T-helper 1 cell (primary cell): Measurements from ENCODE around the gene ANKRD18A.
A peak's percentile ranks its signal among the peaks of the same experiment; 100 is the strongest.

Experiments
- DNase-seq, 5 donors: peaks; one replicate each; pipeline ENCODE4 v3.0.0-alpha.2; 2012 to 2020
- total RNA-seq, 4 donors: gene quantifications; one replicate each; lab custom pipeline; 2026; lab: John Stamatoyannopoulos, UW

ANKRD18A gene
- 6.2 to 24.3 (median 14.7) reads per million in 4 donors for total RNA-seq

DNA sequence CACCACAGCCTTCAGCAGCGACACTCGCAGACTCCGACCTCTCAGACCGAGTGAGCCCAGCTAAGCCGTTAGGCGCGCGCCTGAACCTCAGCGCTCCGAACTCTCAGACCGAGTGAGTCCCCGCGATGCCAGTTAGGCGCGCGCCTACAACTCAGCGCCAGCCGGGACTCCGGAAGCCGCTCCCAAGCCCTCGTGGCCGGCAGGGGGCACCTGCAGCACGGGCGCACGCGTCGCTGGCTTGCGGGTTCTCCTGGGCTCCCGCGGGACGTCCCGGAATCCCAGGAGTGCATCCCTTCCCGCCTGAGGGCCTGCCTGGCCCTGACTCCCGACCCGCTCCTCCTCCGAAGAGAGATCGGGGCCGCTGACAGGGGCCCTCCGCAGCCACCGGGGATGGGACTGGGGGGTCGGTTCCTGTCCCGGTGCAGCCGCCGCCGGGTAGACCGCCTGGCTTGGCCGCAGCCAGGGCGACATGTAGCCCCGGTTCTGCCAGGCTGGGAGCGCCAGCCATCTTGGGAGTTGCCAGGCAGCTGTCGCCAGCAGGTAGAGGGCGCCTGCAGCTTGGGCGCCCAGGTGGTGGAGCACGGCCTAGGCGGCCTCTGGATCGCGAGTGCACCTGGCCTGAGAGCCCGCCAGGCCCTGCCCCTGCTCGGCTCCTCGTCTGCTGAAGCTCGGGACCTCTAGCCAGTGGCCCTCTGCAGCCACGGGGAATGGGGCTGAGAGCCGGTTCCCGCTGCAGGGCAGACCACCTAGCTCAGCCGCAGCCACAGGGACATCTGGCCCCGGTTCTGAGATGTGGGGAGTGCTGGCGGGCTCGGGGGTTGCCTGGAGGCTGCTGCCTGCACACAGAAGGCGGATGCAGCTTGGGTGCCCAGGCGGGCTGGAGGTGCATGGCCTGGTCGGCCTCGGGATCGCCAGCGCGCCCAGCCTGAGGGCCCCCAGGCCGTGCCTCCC lies at the start of gene ANKRD18A:
Gene ANKRD18A, minus strand, starts transcription at position 114 of the 951 bp plus-strand sequence. CDS start 311 bp downstream, outside the sequence.
- peak; percentile 23 to 65 (median 63) for DNase-seq

DNA sequence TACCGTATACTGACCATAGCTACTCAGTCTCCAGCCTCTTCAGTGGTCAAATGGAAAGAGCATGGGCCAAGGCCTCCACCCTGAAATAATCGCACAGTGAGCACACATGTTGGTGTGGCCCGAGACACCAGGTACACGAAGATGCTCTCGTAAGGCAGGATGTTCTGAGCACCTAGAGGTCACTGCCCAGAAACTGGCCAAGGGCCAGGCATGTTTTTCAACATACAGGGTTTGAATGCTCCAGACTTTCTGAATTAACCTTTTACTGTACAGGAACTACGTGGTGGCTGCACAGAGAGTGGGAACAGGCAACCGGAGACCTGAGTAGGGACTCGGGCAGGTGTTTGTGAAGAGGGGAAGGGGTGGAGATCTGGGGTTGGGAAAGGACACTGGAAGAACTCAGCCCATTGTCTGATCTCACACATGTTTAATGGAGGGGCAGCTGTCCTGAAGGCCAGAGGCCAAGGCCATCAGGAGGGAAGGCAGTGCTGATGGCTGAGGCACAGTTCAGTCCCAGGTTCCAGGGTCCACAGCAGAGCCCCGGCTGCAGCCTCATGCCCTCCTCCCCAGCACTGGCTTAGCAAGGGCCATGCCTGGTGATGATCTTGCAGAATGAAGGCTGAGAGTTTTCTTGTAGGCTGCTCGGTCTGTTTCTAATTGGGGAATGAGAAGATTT lies 48.5 kb upstream of the ANKRD18A start:
- DNase-seq: no peak

DNA sequence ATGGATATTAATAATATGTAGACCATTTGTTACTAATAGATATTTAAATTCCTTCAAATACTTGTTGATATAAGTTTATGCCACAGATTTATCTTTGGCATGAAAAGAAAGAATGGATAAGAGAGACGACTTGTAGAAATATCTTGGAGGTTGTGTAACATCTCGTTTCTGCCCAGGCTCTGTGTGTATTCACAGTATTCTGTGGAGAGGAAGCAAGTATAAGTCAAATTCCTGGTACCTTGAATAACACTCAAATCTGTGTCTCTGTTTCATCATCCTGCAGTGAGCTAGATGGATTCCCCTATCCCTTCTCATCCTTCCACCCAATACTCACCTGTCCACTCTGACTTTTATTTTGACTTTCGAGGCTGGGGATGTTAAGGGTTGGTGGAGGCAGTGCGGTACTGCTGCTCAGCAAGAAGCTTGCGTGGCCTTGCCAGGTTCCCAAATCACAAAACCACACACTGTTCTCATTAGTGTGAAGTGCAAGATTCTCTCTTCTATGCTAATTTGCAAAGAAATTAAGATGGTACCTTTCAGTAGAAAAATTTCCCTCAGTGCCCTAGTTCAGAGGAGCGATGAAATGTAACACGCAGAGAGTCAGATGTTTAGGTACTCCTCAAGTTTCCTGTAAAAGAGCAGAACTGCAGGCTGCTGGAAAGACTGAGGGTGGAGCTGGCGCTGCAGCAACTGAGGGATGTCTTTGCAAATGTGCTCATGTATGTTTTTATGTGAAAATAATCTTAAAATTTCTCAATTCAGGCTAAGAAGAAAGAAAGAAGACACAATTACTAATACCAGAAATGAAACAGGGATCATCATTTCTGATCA lies 42.6 kb upstream of the ANKRD18A start:
- DNase-seq: no peak

DNA sequence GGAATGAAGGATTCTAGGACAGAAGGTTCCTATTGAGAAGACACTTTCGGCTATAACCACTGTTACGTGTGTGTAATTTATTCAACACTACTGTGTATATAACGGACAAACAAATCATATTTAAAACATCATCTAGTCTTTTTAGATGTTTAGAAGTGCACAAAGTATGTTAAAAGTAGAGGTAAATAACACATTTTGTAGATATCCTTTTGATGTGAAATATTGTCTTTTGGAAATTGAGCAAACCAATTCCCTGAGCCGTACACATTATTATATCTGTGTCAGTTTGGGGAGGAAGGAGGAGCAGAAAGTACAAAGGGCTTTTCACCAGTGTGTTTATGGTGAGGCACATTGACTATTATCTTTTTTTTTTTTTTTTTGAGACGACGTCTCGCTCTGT lies 39.1 kb upstream of the ANKRD18A start:
- no peak for DNase-seq

DNA sequence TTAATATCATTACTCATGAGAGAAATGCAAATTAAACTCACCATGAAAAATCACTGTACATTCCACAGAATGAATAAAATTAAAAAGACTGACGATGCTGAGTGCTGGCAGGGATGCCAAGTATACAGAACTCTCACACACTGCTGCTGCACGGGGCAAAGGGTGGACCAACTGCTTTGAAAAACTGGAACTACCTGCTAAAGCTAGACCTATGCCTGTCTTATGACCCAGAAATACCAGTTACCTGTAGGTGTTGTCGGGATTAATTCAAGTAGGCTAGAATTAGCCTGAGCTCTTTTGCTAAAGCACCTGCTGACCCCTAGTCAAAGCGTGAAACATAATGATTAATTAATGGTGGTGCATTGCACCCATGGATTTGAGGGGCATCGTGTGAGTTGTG lies 36.5 kb upstream of the ANKRD18A start:
- DNase-seq: no peak

DNA sequence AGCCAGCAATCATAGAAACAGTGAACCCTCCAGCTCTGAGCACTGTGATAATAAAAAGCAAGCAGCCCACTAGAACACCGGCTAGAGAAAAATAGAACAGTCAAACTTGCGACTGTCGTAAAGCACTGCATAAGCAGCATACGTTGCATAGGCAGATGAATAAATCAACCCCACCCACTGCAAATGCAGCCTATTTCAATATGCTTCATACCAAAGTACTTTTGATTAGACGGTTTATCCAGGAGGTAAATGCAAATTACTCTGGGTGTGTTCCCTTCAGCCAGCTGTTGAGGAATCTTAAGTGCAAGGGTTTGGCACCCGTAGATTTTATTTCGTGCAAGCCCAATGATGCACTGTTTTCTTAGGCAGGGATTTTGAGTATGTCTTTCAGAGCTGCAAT lies 32.1 kb upstream of the ANKRD18A start:
- DNase-seq: no peak

DNA sequence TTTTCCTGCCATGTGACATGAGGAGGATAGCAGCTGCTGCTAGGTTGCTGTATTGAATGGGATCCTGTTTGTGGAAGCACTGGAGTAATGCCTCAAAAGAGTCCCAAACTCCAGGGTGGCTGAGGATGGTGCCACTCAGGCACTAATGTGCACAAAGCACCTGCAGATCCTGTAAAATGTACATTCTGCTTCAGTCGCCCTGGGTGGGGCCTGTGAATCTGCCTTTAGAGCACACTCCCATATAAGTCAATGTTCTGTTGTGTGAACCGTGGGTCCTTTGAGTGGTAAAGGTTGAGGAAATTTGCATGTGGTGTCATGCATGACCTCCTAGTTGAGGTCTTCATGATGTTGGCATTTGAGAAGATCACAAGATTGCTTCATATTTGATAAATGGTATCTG lies 31.6 kb upstream of the ANKRD18A start:
- no peak for DNase-seq

DNA sequence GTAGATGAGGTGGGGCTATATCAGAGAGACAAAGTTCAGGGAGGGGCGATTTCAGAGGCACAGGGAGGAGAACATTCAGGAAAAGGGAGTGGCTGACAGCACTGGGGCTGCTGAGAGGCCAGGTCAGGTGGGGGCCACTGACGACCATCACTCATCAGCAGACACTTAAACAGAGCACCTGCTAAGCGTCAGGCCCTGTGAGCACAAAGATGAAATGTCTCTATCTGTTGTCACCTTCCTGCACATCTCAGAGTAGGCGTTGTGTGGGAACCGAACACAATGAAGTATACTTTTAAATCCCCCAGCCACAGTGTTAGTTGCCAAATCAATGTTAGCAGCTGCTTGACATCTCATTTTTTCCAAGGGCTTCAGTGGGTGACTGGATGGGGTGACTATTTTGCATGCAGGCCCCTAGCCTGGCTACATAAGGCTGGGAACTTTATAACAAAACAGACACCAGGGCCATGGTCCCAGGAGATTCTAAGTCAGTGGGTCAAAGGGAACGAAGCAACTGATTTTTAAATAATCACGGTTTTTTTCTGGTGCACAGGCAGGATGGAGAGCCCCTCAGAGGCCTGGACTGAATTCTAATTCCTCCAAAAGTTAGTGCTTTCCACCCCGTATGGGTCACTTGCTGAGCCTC lies 31.1 kb upstream of the ANKRD18A start:
- DNase-seq: no peak

DNA sequence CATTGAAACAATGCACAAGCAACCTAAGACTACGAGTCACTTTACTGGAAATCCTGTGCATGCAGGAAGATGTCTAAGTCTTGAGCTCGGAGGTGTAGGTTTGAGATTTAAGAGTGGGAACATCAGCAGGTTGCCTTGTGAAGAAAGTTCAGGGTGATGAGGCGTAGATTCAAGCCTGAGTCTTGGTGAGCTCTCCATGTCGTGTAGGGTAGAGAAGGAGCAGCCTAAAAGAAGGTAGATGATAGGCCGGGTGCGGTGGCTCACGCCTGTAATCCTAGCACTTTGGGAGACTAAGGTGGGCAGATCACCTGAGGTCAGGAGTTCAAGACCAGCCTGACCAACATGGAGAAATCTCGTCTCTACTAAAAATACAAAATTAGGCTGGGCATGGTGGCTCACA lies 30.2 kb upstream of the ANKRD18A start:
- no peak for DNase-seq

DNA sequence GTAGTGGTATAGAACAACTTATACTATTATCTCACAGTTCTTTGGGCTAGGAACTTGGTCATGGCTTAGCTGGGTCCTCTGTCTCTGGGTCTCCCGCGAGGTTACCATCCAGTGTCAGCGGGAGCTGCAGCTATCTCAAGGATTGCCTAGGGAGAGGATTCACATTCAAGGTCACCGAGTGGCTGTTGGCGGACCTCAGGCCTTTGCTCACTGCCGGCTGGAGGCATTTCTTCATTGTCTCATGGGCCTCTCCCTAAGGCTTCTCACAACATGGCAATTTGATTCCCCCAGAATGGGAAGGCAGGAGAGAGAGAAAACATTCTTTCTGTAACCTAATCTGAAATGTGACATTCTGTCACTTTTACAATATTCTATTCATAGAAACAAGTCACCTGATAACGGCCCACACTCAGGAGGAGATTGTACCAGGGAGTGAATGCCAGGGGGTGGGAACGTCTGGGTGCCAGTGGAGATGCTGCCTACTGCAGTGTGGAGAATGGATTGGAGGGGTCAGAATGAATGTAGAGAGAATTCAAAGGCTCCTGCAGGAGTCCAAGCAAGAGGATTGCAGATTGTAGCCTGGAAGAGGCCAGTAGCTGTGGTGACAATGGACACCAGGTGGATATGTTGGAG lies 29.5 kb upstream of the ANKRD18A start:
- no peak for DNase-seq

DNA sequence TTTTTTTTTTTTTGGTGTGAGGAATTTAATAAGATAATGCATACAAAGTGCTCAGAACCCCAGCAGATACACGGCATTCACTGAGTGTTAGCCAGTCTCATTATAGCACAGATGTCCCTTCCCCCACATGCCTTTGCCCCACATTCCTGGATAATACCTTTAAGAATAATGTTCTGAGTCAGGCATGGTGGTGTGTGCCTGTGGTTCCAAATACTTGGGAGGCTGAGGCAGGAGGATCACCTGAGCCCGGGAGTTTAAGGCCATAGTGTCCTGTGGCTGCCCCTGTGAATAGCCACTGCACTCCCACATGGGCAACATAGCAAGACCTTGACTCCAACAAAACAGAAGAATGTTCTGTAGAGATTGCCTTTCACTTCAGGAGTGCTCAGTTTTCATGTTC lies 24.2 kb upstream of the ANKRD18A start:
- no peak for DNase-seq

DNA sequence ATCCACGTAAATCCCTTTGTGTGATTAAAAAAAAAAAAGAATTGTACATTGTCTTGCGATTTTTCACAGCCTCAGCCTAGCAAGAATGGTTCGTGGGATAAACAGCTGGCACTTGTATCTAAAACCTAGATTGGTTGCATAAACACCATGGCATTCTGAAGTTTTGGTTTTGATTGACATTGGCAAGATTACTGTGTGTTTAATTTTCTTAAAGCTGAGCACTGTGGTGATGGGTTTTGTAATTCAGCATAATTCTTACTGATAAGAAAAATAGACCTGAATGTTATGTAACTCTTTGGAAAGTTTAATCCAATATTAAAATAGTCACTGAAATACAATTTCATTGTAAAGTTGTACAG lies 23.4 kb upstream of the ANKRD18A start:
- DNase-seq: no peak

DNA sequence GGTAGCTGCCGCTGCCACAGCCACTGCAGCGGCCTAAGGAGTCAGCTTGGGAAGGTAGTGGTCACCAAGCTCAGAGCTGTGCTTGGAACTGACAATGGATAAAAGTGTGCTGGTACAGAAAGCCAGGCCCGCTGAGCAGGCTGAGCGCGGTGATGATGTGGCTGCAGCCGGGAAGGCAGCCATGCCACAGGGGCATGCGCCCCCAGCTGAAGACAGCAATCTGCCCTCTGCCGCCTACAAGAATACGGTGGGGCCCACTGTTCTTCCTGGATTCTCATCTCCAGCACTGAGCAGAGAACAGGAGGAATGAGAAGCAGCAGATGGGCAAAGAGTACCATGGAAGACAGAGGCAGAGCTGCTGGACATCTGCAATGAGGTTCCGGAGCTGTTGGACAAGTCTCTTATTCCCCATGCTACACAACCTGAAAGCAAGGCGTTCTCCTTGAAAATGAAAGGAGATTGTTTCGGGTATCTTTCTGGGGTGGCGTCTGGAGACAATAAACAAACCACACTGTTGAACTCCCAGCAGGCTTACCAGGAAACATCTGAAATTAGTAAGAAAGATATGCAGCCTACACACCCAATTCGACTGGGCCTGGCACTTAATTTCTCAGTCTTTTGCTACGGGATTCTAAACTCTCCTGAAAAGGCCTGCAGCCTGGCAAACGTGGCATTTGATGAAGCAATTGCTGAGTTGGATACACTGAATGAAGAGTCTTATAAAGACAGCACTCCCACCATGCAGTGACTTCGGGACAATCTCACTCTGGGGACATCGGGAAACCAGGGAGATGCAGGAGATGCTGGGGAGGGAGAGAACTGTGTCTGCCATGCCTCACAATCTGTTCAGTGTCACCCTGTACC lies 22.8 kb upstream of the ANKRD18A start:
- no peak for DNase-seq

DNA sequence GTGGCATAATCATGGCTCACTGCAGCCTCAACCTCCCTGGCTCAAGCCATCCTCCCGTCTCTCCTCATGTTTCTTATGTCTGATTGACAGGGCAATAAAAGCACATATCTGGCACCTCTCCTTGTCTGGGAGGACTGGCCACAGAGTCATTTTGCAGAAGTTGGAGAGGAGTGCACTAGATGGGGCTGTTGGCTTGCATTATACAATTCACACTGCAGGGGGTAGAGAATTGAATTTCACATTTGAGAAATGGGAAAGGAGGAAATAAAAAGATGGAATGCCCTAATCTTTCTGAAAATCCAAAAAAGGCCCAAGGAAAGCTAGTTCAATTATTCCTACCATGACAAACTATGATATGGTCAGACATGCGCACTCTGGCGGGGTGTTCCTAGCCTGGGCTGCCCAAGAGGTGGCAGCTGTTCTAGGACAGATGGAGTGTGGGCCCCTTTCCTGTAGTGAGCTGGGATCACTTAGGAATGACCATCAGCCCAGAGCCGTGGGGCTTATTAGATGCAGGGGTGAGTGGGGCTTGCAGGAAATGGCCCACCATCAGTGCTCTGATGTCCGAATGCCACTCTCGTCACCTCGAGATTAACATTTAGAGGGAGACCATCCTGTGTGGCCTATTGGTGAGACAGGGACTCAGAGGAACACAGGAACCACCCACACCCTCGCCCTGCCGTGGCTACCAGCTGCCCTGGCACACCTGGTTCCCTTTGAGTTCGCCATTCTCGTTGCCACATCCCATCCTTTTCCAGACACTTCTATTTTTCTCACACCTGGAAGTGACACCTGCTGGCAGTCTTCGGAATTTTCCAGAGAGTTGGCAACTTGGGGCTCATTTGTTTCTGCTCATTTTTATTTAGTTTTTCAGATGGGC lies 21.8 kb upstream of the ANKRD18A start:
- DNase-seq: no peak

DNA sequence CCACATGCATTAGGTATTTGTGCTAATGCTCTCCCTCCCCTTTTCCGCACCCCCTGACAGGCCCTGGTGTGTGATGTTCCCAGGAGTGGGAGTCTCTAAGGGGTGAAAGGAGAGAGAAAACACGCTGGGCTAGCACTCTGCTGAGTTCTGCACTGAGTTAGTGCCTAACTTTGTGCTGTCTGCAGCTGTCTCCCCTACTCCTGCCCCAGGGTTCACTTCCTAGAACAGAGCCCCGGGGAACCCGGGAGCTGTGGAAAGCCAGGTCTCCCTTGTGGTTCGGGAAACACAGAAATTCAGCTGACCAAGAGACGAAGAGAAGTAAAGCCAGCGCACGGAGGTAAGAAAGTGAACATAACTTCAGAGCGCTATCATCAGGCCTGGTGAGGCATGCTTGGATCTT lies 20.7 kb upstream of the ANKRD18A start:
- no peak for DNase-seq

DNA sequence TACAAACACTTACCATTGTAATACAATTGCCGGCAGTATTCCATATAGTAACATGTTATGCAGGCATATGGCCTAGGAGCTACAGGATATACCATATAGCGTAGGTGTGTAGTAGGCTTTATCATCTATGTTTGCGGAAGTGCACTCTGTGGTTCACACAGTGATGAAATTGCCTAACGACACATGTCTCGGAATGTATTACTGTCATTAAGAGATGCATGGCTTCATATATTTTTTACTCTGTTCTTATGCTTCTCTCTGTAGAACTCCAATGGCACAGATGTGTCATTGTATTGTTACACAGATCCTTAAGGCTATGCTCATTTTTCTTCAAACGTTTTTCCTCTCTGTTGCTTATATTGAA lies 19.2 kb upstream of the ANKRD18A start:
- no peak for DNase-seq

DNA sequence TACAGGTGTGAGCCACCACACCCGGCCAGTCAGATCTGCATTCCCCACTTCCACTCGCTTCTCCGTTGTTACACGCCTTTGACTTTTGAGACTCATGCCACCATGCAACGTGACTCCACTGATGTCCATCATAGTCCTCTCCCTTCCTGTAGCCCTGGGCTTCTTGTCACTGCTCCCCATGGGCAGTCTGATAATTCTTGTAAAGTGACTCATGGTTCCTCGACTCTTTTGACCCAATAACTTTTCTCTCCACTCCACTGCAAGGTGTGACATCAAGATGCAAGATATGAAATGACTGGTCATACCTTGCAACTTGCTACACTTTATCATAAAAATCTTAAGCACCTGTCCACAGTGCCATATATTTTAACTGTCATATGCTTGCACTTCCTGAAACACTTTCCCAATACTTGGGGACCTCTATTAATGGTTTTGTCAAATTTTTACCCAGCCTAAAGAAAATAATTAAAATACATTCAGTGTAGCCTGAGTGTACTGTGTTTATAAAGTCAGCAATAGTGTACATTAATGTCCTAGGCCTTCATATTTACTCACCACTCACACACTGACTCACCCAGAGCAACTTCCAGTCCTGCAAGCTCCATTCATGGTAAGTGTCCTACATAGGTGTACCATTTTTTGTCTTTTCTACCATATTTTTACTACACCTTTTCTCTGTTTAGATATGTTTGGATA lies 18.6 kb upstream of the ANKRD18A start:
- DNase-seq: no peak

DNA sequence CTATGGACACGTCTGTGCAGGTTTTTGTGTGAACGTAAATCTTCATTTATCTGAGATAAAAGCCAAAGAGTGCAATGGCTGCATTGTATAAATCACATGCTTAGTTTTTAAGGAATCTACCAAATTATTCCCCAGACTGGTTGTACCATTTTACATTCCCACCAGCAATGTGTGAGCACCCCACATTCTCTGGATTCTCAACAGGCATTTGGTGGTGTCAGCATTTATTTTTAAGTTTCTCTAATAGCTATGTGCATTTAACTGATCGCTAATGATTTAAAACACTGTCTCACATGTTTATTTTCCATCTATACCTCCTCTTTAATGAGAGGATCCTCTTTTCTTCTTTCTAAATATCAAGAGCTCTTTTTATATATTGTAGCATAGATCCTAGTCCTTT lies 13.9 kb upstream of the ANKRD18A start:
- no peak for DNase-seq

DNA sequence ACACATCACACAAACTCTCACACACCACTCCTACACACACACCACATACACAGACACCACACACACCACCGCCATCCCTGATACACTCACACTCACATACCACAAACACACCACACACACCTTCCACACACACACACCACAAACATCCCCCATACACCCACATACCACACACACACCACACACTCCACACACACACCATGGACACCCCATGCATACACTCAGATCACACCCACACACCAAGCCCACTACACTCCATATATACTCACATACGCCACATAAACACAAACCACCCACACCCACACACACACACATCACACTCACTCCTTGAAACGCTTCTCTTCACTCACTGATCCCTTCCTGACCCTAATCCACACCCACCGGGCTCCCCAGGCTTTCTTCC lies 9.1 kb upstream of the ANKRD18A start:
- no peak for DNase-seq

DNA sequence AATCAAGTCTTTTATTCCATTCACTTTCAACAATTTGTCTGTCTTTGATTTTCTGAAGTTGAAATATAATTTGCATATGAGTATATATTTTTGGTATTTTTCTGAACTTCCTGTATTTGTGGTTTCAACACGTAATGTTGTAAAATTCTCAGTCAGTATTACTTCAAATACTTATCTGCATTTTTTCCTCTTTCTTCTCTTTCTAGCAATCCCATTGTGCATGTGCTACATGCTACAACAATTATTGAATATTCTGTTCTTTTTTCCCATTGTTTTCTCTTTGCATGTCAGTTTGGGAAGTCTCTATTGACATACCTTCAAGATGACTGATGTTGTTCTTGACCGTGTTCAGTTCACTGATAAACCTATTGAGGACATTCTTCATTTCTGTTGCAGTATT lies 5.6 kb upstream of the ANKRD18A start:
- no peak for DNase-seq
